RWPE1 (cell line): ENCODE data around the gene SSX4B.
"Not testable (repeated sequence)": the region's sequence is repeated elsewhere in the genome, so short reads cannot be mapped to it uniquely, and the experiment has no call there.

Source experiments
- CTCF ChIA-PET: fragments of 350-600 bp; sonication (Branson Sonifier 250); formaldehyde crosslinking; extraction: SDS; loops from one replicate; lab custom pipeline; 2021; lab: Yijun Ruan, JAX
- POLR2A ChIA-PET: fragments of 400-600 bp; formaldehyde crosslinking; extraction: SDS; loops from one replicate; lab custom pipeline; 2020; ENCODE audit warnings: antibody characterized with exemption; ENCODE audit not compliant: low non-redundant PET; lab: Yijun Ruan, JAX
- DNase-seq: peaks from one replicate; pipeline ENCODE4 v3.0.0; 2012; ENCODE audit warnings: low spot score
- H3K27ac ChIP-seq: fragments of 450-650 bp; 2 replicates; pipeline ENCODE4 v1.5.1; 2017
- CTCF ChIP-seq: fragments of 450-650 bp; conservative IDR thresholded peaks from 2 replicates; pipeline ENCODE4 v1.5.1; 2017; ENCODE audit warnings: low read depth, mild to moderate bottlenecking

Gene SSX4B

DNA sequence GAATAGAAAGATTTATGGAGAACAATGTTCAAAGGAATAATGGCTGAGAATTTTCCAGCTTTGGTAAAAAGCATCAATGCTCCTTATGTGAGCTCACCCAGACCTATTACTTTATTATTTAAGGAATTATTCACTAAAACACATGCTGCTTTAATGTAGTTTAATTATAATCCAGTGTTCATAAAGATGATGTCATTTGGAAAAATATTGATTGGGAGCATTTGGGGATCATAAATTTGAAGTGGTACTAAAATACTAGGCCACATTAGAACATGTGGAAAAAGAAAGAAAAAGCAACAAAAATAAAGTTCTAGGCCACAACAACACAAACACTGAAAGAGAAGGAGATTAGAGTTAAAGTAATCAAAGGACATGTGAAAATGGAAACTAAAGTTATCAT is 38.3 kb upstream of the SSX4B start:
- ChIA-PET CTCF (no interaction called here), POLR2A (interaction anchor here (0.7 kb wide), 1 partner anchor 473 kb away, joined by 4 read pairs; no protein-coding TSS in a partner anchor)
- TF ChIP-seq CTCF, result no peak
- H3K27ac ChIP-seq, result no peak overlapping the region
- DNase-seq, result no peak

- DNase-seq, H3K27ac ChIP-seq, POLR2A ChIA-PET: not testable (repeated sequence)
- CTCF ChIA-PET, result interaction anchor here (0.6 kb wide), 1 partner anchor 1972 kb away, joined by 5 read pairs; no protein-coding TSS in a partner anchor
Observed at GRCh38 chrX:48447201-48447600, 35.4 kb upstream of the SSX4B start.

GRCh38 chrX:48433713-48434112 is 22.0 kb upstream of the SSX4B start:
- CTCF ChIA-PET, POLR2A ChIA-PET, H3K27ac ChIP-seq, DNase-seq: not testable (repeated sequence)

DNA sequence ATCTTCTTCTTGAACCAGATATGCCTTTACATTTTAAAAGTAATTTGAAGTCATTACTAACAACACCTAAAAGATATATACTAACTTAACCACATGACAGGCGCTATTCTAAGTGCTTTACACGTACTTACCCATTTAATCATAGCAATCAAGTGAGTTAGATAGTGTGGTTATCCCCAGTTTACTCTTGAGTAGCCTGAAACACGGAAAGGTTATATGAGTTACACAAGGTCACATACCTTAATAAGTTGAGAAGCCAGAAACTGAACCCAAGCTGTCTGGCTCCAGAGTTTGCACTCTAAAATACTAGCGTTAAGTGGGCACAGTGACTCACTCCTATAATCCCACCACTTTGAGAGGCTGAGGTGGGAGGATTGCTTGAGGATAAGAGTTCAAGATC is 18.4 kb upstream of the SSX4B start:
- H3K27ac ChIP-seq, DNase-seq, POLR2A ChIA-PET, CTCF ChIA-PET: not testable (repeated sequence)

DNA sequence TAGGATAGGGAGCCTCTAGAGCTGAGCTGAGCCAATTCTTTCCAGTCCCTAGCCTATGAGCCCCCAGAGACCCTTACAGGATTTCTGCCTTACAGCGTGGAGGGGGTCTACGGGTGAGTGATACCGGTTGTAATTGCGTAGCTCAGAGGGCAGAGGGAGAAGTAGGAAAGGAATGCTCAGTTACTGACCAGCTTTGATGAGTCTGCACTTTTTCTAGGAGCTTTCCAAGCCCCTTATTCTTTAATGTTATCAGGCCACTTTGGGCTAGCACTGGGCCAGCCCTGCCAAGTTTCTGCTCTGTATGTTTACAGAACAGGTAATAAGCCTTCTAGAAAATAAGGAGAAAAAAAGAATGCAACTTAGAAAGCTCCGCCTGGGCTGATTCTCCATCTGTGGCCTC is 17.8 kb upstream of the SSX4B start:
- DNase-seq, H3K27ac ChIP-seq, POLR2A ChIA-PET, CTCF ChIA-PET: not testable (repeated sequence)

- H3K27ac ChIP-seq, DNase-seq, CTCF ChIA-PET, POLR2A ChIA-PET: not testable (repeated sequence)
Observed at GRCh38 chrX:48427027-48427716, 15.4 kb upstream of the SSX4B start.

DNA sequence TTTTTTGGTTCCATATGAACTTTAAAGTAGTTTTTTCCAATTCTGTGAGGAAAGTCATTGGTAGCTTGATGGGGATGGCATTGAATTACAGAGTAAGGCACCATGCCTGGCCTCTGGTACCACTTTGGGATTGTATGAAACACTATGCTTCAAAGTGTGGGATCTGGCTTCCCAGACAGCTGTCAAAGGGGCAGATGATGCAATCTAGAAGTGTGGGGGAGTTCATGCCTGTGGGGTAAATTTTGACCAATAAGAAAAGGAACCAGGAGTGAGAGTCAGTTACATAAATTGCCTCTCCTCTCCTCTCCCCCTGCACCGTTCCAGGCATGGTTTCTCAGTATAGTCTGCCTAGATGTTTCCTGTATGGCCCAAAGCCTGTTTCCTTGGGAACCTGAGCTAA is 13.9 kb downstream of the SSX4B start:
- CTCF ChIA-PET, H3K27ac ChIP-seq, DNase-seq, POLR2A ChIA-PET: not testable (repeated sequence)

- POLR2A ChIA-PET, CTCF ChIA-PET: not testable (repeated sequence)
Observed at GRCh38 chrX:48396931-48397330, 14.8 kb downstream of the SSX4B start.

GRCh38 chrX:48383239-48383638 is 28.5 kb downstream of the SSX4B start, which contains the start of gene SSX4:
Gene SSX4 (plus strand): TSS chrX:48383539. CDS start chrX:48384054, 515 bp downstream.
- DNase-seq, H3K27ac ChIP-seq, POLR2A ChIA-PET, CTCF ChIA-PET: not testable (repeated sequence)

More at GRCh38 chrX:48396931-48397330, 14.8 kb downstream of the SSX4B start:
- not testable (repeated sequence) for DNase-seq, H3K27ac ChIP-seq

GRCh38 chrX:48370408-48370807 is 41.4 kb downstream of the SSX4B start:
- DNase-seq, H3K27ac ChIP-seq, CTCF ChIA-PET, POLR2A ChIA-PET: not testable (repeated sequence)

DNA sequence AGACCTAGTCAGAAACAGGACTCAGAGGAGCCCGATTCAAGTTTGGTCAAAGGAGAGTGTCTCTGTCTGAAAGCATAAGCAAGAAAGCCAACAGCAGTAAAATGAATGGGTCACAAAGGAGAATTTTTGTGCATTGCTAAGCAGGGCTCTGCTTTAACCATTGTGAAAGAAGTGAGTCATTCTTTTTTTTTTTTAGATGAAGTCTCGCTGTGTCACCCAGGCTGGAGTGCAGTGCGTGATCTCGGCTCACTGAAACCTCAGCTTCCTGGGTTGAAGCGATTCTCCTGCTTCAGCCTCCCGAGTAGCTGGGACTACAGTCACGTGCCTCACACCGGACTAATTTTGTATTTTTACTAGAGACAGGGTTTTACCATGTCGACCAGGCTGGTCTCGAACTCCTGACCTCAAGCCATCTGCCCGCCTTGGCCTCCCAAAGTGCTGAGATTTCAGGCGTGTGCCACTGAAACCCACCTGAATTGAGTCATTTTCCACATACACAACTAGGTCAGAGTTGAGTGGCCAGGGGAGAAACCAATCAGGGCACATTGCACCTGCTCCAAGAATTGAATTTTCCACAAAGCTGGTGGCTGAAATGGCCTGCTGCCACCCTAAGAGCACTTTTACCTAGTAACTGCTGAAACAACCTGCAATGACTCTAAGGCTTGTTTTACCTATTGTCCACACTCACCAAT is 43.9 kb downstream of the SSX4B start:
- DNase-seq, H3K27ac ChIP-seq, CTCF ChIA-PET, POLR2A ChIA-PET: not testable (repeated sequence)

DNA sequence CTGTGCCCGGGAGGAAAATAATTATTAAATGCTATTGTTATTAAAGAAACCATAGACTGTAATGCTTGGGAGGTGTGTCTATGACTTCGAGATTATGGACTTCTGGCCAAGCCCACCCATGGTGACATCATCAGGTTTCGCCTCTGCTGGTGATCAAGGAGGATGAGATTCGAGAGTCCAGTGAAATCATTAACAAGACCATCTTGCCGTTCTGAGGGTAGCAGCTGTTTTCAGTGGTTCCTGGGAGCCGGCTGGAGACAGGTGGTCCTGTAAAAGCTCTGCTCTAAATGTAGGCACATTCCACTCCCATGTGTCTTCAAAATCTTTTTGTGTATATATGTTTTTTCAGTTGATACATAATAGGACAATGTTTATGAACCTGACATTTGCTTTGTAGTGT is 52.5 kb downstream of the SSX4B start:
- POLR2A ChIA-PET, DNase-seq, CTCF ChIA-PET: not testable (repeated sequence)

More for the DNA sequence above, 52.5 kb downstream of the SSX4B start:
- not testable (repeated sequence) for H3K27ac ChIP-seq
